Breast epithelium (tissue), 3 donors: ENCODE results near the gene ZNF662.

ENCODE experiments used
- POLR2A ChIP-seq: fragments of 450-650 bp; IDR thresholded peaks from one replicate; pipeline ENCODE4 v1.6.1; 2016; ENCODE audit warnings: antibody characterized with exemption, mild to moderate bottlenecking, moderate library complexity
- POLR2AphosphoS5 ChIP-seq, 3 donors: sonication (generic); formaldehyde crosslinking; IDR thresholded peaks; one replicate each; pipeline ENCODE4 v1.6.1; 2017; ENCODE audit warnings: antibody characterized with exemption in 3 of 3
- TF ChIP-seq, protein P1 (sequence below), 3 donors: fragments of 450-650 bp; IDR thresholded peaks; one replicate each; pipeline ENCODE4 v1.5.1; 2016 to 2017; ENCODE audit warnings: antibody characterized with exemption in 3 of 3, mild to moderate bottlenecking in 3 of 3, moderate library complexity in 3 of 3

DNA sequence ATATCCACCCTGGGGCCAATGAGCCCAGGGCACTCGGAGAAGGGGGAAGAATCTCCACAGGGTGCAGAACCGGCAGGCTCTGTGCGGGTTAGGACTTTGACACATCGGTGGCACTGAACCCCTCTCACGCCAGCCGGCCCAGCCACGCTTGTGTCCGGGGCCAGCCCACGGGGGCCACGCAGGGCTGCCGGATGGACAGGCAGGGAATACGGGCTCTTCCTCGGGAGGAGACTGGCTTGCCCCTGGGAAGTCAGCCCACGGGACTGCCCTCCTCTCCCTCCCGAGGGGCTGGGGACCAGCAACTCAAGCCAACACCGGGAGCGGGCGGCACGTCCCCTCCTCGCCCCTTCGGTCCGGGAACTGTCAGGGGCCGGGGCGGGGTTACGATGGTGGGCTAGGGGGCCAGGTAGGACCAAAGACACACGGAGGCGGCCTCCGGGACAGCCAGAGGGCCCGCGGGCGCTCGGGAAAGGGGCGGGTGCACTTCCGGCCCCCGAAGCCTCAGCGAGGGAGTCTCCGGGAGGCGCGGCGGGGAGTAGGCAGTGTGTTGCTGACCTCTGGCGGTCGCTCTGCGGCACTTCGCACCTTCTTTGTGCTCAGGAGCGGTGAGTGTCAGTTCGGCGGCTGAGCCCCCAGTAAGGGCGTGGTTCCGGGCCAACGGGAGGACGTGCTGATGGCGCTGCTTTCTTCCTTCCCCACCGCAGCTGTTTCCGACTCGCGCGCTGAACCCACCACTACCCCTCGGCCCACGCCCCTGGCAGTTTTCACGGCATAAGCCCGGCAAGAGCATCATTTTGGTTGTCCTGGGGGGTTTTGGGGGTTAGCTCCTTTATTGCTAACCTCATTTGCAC, 25.1 kb upstream of the ZNF662 start:
- TF ChIP-seq POLR2A (no peak), POLR2AphosphoS5 (IDR thresholded peaks at IDR 0.05) (peak in 1 of 3 donors; percentile 61)
- TF ChIP-seq, protein P1, sequence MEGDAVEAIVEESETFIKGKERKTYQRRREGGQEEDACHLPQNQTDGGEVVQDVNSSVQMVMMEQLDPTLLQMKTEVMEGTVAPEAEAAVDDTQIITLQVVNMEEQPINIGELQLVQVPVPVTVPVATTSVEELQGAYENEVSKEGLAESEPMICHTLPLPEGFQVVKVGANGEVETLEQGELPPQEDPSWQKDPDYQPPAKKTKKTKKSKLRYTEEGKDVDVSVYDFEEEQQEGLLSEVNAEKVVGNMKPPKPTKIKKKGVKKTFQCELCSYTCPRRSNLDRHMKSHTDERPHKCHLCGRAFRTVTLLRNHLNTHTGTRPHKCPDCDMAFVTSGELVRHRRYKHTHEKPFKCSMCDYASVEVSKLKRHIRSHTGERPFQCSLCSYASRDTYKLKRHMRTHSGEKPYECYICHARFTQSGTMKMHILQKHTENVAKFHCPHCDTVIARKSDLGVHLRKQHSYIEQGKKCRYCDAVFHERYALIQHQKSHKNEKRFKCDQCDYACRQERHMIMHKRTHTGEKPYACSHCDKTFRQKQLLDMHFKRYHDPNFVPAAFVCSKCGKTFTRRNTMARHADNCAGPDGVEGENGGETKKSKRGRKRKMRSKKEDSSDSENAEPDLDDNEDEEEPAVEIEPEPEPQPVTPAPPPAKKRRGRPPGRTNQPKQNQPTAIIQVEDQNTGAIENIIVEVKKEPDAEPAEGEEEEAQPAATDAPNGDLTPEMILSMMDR (IDR thresholded peaks at IDR 0.05): peak; percentile 70 to 90 (median 89)
